ENCODE results near the gene CNKSR3.

GRCh38 chr6:154488248-154488593 lies 22.3 kb downstream of the CNKSR3 start:
- TF ChIP-seq CTCF (IDR thresholded peaks at IDR 0.05; ENCODE audit: low read length) (no peak), EZH2 (IDR thresholded peaks at IDR 0.05; ENCODE audit: borderline replicate concordance, low read length) (no peak)
